ENCODE results near the gene CSRNP3.

- TF ChIP-seq CTCF (IDR thresholded peaks at IDR 0.05) (no peak), POLR2A (IDR thresholded peaks at IDR 0.05) (no peak)
Measured at GRCh38 chr2:165563468-165564225, 94.1 kb downstream of the CSRNP3 start.

All from right lobe of liver (tissue), 4 donors.